DMS79 treated with DMSO at 0.1 percent for 48 hours (cell line): ENCODE data around the gene IL31.

Experiments
- DNase-seq: peaks from one replicate; lab custom pipeline; 2025; lab: John Stamatoyannopoulos, UW

Gene IL31

DNA sequence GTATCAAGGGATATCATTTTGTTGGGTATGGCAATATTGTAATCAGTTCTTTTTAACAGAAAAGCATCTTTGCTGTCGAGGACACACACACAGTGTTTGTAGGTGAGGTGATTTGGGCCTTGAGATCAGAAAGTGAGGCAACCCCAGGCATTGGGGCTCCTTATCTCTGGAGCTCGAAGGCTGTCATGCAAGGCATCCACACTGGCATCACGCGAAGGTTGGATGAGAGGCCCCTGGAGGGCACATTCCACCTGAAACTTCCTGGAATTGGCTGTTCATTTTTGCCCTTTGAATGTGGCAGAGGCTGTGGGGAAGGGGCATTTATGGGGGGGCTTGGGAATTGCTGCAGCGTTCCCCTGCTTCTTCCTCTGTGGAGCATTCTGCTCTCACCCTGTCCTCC lies 45.5 kb downstream of the IL31 start:
- no peak for DNase-seq

DNA sequence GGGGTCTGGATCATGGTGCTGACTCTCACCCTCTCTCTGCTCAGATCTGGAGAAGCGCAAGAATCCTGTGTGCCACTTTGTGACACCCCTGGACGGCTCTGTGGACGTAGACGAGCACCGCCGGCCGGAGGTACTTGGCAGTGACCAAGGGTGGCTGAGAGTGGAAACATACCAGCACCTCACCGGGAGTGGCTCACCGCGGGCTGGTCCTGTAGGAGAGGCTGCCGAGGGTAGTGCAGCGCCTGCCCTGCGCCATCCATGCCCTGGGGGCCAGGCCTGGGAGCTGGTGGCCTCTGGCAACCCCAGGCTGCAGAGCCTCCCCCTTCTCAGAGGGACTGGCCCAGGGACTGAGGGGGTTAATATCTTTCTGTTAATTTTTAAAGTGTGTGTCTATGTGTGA lies 46.2 kb downstream of the IL31 start:
- no peak for DNase-seq

DNA sequence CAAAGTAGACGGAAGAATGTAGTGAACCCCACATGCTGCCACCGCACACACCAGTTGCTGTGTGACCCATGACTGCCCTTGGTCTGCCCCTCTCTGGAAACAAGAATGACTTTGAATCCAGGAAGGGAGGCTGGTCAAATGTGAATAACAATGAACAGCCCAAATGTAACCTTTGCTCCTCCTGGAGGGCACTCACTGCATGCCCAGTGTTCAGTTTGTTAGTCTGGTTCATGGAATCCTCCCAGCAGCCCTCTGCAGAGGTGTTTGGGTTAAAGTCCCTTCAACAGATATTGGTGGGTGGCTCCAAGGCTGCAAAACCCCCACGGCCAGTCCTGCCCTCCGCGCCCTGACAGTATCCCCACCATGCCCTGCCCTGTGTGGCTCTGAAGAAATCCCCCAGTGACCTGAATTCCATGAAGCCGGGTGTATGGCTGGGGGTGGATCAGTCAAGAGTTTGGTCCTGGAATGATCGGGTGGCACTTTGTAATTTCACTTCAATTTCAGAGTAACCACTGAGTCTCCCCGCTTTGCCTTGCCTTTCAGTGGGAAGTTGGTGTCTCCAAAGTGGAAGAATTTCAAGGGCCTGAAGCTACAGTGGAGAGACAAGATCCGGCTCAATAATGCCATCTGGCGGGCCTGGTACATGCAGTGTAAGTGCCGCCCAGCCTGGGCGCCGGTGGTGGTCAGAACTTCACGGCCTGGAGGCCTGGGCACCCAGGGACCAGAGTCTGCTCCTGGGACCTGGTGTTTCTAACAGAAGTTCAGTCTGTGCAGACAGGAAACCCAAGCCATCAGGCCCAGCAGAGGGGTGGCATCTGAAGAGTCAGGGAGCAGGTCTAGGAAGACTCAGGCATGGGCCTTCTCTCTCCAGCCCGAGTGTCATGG lies 47.1 kb downstream of the IL31 start:
- DNase-seq: no peak

DNA sequence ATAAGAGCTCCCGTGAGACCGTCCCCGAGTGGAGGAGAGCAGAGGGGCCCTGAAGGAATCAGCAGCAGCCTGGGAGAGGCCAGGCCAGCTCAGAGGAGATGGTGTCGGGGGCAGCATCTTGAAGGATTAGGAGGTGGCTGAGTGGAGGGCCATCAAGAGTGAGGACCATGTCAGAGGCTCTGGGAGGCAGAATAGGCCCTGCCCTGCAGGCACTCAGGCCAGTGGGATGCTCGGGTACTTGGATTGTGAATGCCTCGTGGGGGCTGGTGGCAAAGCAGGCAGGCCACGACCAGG lies 47.7 kb downstream of the IL31 start:
- no peak for DNase-seq

DNA sequence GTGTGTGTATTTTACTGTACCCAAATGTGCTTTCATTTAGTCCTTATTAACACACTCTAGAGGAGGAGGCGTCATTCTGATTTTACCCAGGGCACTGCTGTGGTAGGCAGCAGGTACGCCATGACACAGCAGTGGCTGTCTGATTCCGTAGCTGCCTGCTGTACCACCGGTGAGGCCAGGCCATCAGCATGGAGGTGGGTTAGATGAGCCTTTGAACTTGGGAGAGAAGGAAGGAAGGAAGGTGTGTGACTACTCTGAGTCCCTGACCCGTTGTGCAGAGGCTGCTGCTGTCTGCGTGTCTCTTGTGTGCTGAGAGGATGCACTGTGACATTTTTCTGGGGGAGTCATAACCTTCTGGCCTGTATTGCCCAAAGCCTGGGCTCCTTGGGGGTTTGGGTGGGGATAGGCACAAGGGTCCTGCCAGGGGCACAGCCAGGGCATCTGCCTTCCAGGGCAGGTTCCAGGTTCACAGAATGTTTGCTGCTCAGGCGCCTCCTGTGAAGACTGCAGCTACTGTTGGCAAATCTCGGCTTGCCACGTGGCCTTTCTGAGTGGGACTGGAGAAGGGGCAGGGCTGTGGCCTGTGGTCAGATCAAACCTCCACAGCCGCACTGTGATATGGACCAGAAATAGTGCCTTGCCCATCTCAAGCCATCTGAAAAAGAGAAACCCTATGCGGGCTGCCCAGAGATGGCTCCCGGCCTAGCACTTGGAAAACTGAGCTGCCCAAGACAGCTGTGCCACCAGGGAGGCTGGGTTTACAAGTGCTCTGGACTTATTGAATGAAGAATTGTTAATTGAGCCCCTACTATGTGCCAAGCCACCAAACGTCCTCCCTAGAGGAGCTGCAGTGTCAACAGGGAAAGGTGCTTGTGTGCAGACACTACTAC lies 48.3 kb downstream of the IL31 start:
- no peak for DNase-seq

DNA sequence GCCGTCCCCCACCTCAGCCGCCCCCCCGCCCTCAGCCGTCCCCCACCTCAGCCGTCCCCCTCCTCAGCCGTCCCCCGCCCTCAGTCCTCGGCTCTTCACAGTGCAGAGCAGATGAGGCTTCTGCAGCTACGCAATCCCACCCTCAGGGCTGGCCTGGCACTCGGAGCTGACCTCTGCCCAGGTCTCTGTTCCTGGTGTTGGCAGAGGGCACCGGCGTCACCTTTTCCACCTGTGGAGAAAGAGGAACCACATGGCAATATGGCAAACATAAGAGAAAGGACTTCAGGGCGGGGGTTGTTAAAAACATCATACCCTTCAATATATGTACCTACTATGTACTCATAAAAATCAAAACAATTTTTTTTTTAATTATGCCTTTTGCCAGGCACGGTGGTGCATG lies 49.7 kb downstream of the IL31 start:
- no peak for DNase-seq

DNA sequence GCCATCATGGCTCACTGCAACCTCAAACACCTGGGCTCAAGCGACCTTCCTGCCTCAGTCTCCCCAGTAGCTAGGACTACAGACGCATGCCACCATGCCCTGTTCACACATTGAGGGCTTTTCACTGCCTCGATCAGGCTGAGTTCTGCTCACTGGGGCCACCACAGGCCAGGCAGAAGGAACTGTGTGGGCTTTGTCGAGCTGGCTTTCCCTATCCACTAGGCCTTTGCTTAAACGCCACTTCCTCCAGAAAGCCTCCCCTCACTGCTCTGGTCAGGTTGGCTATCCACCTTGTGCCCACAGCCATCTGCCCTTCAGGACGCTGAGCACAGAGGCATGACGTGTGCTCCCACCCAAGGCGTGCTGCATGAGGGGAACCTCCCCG lies 50.3 kb downstream of the IL31 start:
- DNase-seq: no peak

DNA sequence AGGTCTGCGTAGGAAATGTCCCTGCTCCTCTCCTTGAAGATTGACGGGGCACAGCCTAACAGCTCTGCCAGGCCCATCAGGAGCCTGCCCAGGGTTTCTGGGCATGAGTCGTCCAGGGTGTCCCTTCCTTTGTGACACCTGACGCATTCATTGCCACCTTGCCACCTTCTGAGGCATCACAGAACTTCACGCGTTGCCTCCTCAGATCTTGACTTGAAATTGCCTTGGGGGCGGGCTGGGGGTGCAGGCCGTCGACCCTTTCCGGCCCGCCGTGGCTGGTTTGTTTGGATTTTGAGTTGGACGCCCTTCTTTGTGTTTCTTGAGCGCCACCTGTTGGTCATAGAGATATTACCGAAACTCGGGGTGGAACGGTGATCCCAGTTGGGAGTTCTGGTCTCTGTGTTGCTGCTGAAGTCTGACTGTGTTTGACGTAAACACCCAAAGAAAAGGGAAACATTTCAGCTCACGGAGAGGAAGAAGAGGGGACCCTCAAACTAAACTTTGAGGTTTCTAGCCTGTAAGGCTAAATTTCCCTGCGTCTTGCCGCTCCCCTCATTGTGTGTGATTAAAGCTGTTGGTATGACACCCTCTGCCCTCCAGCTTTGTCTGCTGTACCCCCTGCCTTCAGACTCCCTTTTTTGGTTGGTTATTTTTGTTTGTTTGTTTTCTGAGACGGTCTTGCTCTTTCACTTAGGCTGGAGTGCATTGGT lies 50.8 kb downstream of the IL31 start:
- peak; percentile 74 for DNase-seq
